Measurements from ENCODE around the gene OR2AG2. TPM values are rescaled to one million over a fixed set of nuclear protein-coding genes. Genes with fewer than 3 reads are reported as not detected.

Gene OR2AG2
- polyA plus RNA-seq, 1 donor from 2014 or later, result not detected

GRCh38 chr11:6727971-6728760 is 43.6 kb downstream of the OR2AG2 start:
- Histone ChIP-seq H3F3A (ENCODE audit: insufficient read depth, low read length, poor library complexity, severe bottlenecking) (no peaks in the 10 kb centered on the region), H3K9me3 (ENCODE audit: low read length) (no peaks in the 10 kb centered on the region), H4K20me1 (ENCODE audit: insufficient read depth) (no peaks in the 10 kb centered on the region), H3K4me2 (ENCODE audit: low read length) (no peak overlapping the region), H3K36me3 (ENCODE audit: insufficient read depth, low read length) (no peaks in the 10 kb centered on the region), H3K27me3 (ENCODE audit: insufficient read depth, low read depth, low read length) (no peaks in the 10 kb centered on the region), H3K9me2 (ENCODE audit: insufficient read depth, low read length) (no peaks in the 10 kb centered on the region), H3K27ac (ENCODE audit: low read length) (no peak overlapping the region), H3K79me2 (replicated peaks; ENCODE audit: insufficient read depth, low read length) (no peaks in the 10 kb centered on the region), H3K9ac (ENCODE audit: low read length) (no peak overlapping the region), H2AFZ (ENCODE audit: low read depth, low read length) (no peak overlapping the region), H3K4me3 (ENCODE audit: low read length) (no peak overlapping the region)
- TF ChIP-seq POLR2AphosphoS5 (IDR thresholded peaks at IDR 0.05), result no peak
- no peak for TF ChIP-seq EP300 (conservative IDR thresholded peaks at IDR 0.05; ENCODE audit: poor library complexity, severe bottlenecking)
- no peak for TF ChIP-seq CTCF (IDR thresholded peaks at IDR 0.05; ENCODE audit: poor library complexity, severe bottlenecking)
- no peak for TF ChIP-seq SMC3 (conservative IDR thresholded peaks at IDR 0.05; ENCODE audit: poor library complexity)
- TF ChIP-seq REST (IDR thresholded peaks at IDR 0.05; ENCODE audit: borderline replicate concordance), result no peak
- TF ChIP-seq MXI1 (conservative IDR thresholded peaks at IDR 0.05; ENCODE audit: poor library complexity, severe bottlenecking), result no peak
- no peak for TF ChIP-seq RAD21 (conservative IDR thresholded peaks at IDR 0.05)
- TF ChIP-seq EZH2 (IDR thresholded peaks at IDR 0.05; ENCODE audit: borderline replicate concordance, insufficient read depth, low read length, poor library complexity, severe bottlenecking), result no peak
- TF ChIP-seq TAF1 (IDR thresholded peaks at IDR 0.05; ENCODE audit: low read depth), result no peak

GRCh38 chr11:6725386-6725896 is 46.3 kb downstream of the OR2AG2 start:
- H3K4me3 ChIP-seq (ENCODE audit: low read length), result no peak overlapping the region
- H2AFZ ChIP-seq (ENCODE audit: low read depth, low read length), result no peak overlapping the region
- no peaks in the 10 kb centered on the region for H3K36me3 ChIP-seq (ENCODE audit: insufficient read depth, low read length)
- no peaks in the 10 kb centered on the region for H3K9me3 ChIP-seq (ENCODE audit: low read length)
- no peaks in the 10 kb centered on the region for H3K27me3 ChIP-seq (ENCODE audit: insufficient read depth, low read depth, low read length)
- no peaks in the 10 kb centered on the region for H3K9me2 ChIP-seq (ENCODE audit: insufficient read depth, low read length)
- H3F3A ChIP-seq (ENCODE audit: insufficient read depth, low read length, poor library complexity, severe bottlenecking), result no peaks in the 10 kb centered on the region
- H3K79me2 ChIP-seq (replicated peaks; ENCODE audit: insufficient read depth, low read length), result no peaks in the 10 kb centered on the region
- TF ChIP-seq EZH2 (IDR thresholded peaks at IDR 0.05; ENCODE audit: borderline replicate concordance, insufficient read depth, low read length, poor library complexity, severe bottlenecking), result no peak
- no peak for TF ChIP-seq POLR2AphosphoS5 (IDR thresholded peaks at IDR 0.05)
- no peak for TF ChIP-seq MXI1 (conservative IDR thresholded peaks at IDR 0.05; ENCODE audit: poor library complexity, severe bottlenecking)
- no peak for TF ChIP-seq RAD21 (conservative IDR thresholded peaks at IDR 0.05)
- no peak for TF ChIP-seq REST (IDR thresholded peaks at IDR 0.05; ENCODE audit: borderline replicate concordance)
- TF ChIP-seq EP300 (conservative IDR thresholded peaks at IDR 0.05; ENCODE audit: poor library complexity, severe bottlenecking), result no peak
- no peak for TF ChIP-seq CTCF (IDR thresholded peaks at IDR 0.05; ENCODE audit: poor library complexity, severe bottlenecking)
- TF ChIP-seq SMC3 (conservative IDR thresholded peaks at IDR 0.05; ENCODE audit: poor library complexity), result no peak
- TF ChIP-seq TAF1 (IDR thresholded peaks at IDR 0.05; ENCODE audit: low read depth), result no peak
- no peak overlapping the region for H3K4me2 ChIP-seq (ENCODE audit: low read length)
- no peak overlapping the region for H3K27ac ChIP-seq (ENCODE audit: low read length)
- no peaks in the 10 kb centered on the region for H4K20me1 ChIP-seq (ENCODE audit: insufficient read depth)
- no peak overlapping the region for H3K9ac ChIP-seq (ENCODE audit: low read length)

Data from neural cell (in vitro differentiated cells).